IPS DF 4.7 (cell line): ENCODE data around the gene SMC6.

Experiments used
- DNase-seq: peaks from one replicate; pipeline ENCODE4 v3.0.0-alpha.2; 2013; ENCODE audit warnings: low spot score; ENCODE audit errors: extremely low read depth

SMC6 gene

GRCh38 chr2:17753803-17754663 is at the start of gene SMC6, which contains the start of gene GEN1:
Gene SMC6 (minus strand): TSS chr2:17753810. CDS start chr2:17745946, 7,864 bp downstream.
Gene GEN1 (plus strand): TSS chr2:17754138. CDS start chr2:17759944, 5,806 bp downstream.
- peak; percentile 44 for DNase-seq

- DNase-seq = no peak
These were observed 47.3 kb upstream of the SMC6 start for GRCh38 chr2:17800693-17801458.

- no peak for DNase-seq
These were observed 46.6 kb upstream of the SMC6 start for GRCh38 chr2:17800219-17800618.

DNA sequence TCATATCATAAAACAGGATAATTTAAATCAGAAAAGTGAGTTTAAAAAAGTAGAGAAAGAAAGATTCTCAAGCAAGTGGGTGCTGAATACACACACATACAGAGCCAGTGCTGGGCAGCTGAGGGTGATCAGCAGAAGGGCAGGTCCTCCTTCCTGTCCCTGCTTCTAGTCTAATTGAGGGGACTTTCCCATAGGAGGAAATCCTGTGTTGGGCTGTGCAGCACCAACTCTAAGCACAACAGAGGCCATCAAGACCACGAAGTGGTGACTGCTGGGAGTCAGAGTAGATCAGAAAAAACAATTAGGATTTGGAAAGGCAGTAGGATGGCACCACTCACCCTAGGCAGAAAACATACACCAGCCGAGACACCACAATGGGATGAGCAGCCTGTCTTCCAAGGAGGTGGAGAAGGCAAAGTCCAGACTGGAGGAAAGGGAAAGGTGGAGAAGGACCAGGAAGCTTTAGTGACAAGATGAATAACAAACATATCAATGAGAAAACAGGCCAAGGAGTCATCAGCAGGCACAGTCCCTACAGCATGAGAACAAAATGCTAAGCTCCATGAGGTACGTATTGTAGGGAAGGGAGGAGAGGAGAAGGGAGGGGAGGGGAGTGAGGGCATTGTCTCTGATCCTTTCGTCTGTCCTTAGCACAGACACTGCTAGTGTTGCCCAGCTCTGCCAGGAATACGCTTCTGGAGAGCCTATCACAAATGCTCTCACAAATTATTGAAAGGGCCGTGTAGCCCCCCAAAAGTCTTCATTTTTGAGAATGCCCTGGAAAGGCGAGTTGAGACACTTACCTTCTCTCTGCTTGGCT is 45.9 kb upstream of the SMC6 start:
- DNase-seq = no peak

GRCh38 chr2:17798338-17798737 is 44.7 kb upstream of the SMC6 start:
- DNase-seq = no peak

DNA sequence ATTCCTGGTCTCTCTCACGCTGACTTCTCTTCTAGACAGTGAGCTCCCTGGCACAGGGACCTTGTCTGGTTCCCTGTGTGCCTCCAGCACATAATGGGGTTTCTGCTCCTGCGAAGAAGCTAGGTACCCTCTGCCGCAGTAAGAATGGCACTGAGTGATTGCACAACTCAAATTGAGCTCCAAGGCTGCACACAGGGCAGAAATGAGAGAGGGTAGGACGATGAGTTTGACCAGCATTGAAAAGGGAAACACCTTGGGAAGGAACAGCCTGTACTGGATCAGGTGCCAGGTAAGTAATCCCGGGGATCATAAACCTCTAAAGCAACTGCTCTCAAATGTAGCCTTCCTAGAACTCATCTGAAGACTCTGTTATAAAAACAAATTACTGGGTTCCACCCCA is 41.7 kb upstream of the SMC6 start:
- DNase-seq = no peak

DNA sequence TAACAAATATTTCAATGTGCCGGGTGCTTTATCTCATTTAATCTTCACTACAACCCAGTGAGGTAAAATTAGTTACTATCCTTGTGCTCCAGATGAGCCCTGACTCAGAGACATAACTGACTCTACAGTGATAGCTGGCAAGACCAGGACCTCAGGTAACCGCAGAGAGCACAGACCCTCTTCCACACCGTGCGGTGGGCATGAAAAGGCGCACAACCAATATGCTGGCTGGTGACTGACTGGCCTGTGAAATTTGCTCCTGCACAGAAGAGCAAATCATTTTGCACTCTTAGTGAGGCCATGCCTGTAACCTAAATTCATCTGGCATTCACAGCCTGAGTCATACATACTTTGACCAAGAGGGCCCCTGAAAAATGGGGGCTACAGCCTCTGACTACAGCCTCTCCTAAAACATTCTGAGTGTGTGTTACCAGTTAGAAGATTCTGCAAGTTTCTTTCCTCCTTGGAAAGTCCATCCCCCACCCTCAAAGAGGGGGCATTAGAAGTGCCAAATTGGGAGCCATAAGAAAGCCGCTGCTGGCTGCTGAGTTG is 40.3 kb upstream of the SMC6 start:
- DNase-seq = no peak

- DNase-seq = no peak
These were observed 39.7 kb upstream of the SMC6 start for GRCh38 chr2:17793296-17793695.

DNA sequence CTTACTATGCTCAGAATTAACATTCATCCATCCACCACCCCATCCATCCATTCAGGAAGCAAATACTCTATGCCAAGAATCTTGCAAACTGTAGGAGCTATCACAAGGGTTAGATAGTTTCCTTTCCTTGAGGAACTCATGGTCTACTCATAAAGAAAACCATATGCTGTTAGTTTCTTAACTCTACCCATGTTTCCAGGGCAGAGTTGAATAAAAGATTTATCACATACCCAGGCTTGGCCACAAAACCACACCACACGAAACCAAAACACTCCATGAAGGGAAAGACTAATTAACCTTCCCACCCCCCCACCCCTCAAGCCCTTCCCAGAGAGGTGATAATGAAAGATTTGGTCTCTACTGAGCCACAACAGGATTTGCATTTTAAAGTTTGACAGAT is 38.9 kb upstream of the SMC6 start:
- no peak for DNase-seq

DNA sequence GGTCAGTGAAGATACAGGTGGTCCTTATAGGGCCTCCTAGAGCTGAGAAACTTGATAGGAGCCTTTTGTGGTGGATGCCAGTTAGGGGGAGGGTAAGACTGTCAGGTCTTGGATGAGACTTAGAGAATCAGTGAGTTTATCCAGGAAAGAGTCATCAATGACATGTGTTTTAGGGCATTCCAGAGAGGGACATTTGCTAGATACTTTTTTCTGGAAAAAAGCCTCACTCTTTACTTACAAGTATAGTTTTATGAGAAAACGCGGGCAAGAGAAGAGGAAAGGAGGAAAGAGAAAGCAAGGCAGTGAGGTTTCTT is 38.2 kb upstream of the SMC6 start:
- no peak for DNase-seq

GRCh38 chr2:17791121-17791816 is 37.7 kb upstream of the SMC6 start:
- no peak for DNase-seq

DNA sequence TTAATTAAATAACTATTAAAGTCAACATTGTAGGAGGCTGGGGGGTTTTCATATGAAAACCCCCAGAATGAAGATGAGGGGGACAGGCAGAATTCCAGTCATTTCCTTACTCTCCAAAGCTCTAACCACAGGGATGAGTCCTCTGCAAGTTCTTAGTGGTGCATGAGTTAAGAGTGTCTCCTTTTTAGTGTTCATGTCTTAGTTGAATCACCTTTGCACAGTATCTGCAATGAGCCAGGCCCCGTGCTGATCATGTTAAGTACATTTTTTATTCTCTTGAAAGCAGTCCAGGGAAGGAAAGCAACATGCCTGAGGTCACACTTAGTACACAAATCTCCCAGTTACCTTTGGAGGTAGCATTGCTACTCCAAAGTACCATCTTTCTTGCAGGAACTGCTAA is 36.9 kb upstream of the SMC6 start:
- no peak for DNase-seq

DNA sequence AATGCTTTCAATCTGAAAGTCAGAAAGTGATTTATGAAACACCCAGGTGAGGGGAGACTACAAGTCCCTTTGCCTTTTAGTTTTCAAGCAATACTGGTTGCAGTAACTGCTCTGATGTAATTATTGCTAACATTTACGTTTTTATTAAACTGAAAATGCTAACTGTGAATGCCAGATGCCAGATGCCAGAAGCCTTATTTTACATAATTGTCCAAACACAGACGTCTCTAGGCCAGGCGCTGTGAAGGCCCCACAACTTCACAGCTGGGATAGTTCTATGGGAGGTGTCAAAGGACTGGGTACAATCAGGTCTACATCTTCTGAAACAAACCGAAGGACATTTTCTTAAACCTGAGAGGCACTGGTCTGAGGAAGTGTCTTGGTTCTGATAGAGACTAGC is 35.2 kb upstream of the SMC6 start:
- no peak for DNase-seq

GRCh38 chr2:17786727-17787126 is 33.1 kb upstream of the SMC6 start:
- no peak for DNase-seq

DNA sequence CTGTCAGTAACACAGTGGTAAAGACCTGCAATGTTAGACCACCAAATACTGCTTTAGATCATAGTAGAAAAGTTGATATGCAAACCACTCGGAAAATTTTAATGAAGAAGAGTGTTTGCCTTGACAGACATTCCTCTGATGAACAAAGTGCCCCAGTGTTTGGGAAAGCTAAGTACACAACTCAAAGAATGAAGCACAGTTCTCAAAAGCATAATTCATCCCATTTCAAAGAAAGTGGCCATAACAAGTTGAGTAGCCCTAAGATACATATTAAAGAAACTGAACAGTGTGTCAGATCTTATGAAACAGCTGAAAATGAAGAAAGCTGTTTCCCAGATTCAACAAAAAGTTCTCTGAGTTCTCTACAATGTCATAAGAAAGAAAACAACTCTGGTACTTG is 27.9 kb upstream of the SMC6 start:
- DNase-seq = no peak

- DNase-seq = no peak
These were observed 26.9 kb upstream of the SMC6 start for GRCh38 chr2:17780546-17780945.

GRCh38 chr2:17772532-17772931 is 18.9 kb upstream of the SMC6 start:
- no peak for DNase-seq

DNA sequence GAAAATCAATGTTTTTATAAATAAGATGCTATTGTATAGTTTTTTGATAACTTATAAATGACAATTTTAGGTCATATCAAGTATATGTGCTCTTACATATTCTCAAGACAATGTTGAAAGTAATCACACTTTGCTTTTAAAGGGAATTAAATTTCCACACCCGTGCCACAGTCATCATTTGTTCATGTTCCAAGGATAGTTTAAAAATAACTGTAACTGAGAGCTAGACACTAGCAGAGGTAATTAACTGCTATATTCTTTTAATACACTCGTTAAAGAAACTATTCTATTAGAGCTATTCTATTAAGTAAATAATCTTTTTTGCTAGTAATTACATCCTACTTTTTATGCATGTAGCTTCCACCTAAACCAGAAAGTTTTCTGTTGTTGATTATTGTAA is 18.3 kb upstream of the SMC6 start:
- no peak for DNase-seq

DNA sequence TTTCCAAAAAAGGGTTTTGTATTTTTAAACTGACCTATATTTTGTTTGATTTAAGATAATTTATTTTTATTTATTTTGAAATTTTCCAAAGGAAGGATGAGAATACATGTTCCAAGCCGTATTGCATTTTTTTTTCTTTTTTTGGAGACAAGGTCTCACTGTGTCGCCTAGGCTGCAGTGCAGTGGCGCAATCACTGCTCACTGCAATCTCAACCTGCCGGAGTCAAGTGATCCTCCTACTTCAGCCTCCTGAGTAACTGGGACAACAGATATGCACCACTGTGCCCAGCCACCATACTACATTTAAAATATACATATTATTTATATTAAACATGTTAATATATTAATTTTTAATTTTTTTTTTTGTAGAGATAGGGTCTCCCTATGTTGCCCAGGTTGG is 15.3 kb upstream of the SMC6 start:
- no peak for DNase-seq

GRCh38 chr2:17765398-17765797 is 11.8 kb upstream of the SMC6 start:
- DNase-seq = no peak
